Pulmonary artery endothelial cell (primary cell): ENCODE measurements around the gene PFN3. TPM values are rescaled to one million over a fixed set of nuclear protein-coding genes. Genes with fewer than 3 reads are reported as not detected.

Experiments
- DNase-seq: peaks from one replicate; pipeline ENCODE4 v3.0.0-alpha.2; 2011; ENCODE audit warnings: low read depth, low spot score
- total RNA-seq: library from RNA; depleted of rRNA; stranded (reverse); fragments of >200 nt; gene quantifications from 2 replicates; pipeline ENCODE4 v1.2.3, GENCODE V29; 2014

The PFN3 gene
- total RNA-seq, result not detected in 2 replicates

- no peak for DNase-seq
Observed at GRCh38 chr5:177399997-177400868, at the start of gene PFN3. PFN3 (minus strand) TSS chr5:177400661; CDS start chr5:177400576, 85 bp downstream.

DNA sequence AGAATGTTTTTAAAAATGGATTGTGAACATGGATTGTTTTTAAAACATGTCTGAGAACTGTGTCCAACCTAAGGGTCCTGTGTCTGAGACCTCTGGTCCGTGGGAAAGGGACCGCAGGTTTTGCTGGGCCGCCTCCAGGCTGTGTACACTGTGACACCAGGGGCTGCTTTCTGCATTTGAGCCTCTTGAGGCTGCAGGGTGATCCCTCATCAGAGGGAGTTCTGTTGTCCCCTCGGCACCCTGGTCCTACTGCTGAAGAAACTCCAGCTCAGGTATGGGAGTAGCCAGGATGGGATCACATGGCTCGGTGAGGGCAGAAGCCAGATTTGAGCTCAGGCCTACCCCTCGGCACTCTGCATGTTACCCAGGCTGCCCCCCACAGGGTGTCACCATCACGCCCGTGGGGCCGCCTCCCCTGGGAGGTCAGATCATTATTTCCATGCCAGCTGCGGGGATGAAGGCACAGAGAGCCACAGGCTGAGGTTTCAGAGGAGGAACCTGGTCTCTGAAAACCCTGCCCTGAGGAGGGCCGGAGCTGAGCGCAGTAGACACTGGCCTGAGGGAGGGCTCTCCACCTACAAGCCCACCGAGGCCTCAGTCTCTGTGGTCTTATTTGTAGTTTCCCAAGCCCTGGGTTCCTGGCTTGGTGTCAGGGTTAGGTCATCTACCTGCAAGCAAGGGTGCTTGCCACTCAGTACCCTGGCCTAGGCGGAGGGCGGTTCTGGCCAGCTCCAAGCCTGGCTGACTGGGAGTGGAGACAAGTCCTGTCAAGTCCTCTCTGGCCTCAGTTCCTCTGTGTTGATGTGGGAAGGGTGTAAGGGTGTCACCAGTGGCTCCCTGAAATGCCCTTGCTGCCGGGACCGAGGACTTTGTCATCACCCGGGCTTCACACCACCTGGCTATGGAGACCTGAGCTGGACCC is 48.9 kb upstream of the PFN3 start:
- no peak for DNase-seq

DNA sequence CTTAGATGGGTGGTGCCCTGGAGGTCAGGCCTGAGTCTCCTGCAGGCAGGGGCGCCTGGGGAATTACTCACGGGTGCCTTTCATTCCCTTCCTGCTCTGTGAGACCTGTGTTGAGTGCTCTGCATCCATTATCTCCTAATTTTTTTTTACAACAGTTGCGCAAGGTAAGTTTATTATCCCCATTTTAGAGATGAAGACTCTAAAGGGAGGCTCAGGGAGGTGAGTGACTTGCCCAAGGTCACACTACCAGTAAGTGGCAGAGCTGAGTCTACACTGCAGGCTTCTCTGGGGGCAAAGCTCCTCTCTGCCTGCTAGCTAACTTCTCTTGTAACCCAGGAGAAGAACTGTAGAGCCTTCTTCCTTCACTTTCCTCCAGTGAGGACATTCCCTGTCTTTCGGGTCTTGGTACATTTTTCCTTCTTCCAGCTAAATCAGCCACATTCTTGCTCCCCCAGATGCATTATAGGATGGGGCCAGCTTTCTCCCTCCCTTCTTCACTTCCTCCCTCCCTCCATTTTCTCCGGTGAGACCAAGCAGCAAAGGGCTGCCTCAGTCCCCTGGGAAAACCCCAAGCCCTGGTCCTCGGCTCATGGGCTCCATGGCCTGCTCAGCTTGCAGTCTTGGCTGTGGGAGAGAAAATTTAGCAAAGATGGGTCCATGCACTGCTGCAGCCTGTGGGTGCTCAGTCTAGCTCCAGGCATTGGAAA is 47.9 kb upstream of the PFN3 start:
- no peak for DNase-seq

GRCh38 chr5:177447611-177448243 is 47.3 kb upstream of the PFN3 start:
- DNase-seq, result no peak

DNA sequence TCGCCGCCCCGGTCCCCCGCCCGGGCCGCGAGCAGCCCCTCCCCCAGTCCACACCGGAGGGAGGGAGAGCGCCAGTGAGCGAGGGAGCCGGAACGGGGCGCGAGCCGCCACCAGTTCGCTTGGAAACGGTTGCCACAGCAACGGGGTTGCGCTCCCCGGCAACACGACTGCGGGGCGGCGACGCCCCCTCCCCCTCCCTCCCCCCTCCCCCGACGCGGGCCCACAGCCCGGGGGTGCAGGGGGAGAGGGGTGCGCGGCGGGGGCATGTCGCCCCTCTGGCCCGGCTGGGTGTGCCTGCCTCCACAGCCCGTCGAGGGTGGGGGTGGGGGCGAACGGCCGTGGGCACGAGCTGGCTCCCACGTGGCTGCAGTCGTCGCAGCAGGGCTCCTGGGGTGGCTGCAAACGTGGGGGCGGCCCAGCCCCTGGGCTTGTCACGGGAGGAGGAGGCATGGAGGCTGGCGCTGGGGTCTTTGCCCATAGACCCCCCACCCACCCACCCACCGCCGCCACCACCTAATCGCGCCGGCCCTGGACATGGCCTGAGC is 46.7 kb upstream of the PFN3 start:
- no peak for DNase-seq

GRCh38 chr5:177446200-177447065 is 46.0 kb upstream of the PFN3 start, which contains the start of gene PRR7:
PRR7 (plus strand) TSS chr5:177446814; CDS start chr5:177455068, 8,254 bp downstream.
- DNase-seq, result no peak

- no peak for DNase-seq
Observed at GRCh38 chr5:177445917-177446199, 45.4 kb upstream of the PFN3 start.

GRCh38 chr5:177445052-177445916 is 44.8 kb upstream of the PFN3 start:
- no peak for DNase-seq

DNA sequence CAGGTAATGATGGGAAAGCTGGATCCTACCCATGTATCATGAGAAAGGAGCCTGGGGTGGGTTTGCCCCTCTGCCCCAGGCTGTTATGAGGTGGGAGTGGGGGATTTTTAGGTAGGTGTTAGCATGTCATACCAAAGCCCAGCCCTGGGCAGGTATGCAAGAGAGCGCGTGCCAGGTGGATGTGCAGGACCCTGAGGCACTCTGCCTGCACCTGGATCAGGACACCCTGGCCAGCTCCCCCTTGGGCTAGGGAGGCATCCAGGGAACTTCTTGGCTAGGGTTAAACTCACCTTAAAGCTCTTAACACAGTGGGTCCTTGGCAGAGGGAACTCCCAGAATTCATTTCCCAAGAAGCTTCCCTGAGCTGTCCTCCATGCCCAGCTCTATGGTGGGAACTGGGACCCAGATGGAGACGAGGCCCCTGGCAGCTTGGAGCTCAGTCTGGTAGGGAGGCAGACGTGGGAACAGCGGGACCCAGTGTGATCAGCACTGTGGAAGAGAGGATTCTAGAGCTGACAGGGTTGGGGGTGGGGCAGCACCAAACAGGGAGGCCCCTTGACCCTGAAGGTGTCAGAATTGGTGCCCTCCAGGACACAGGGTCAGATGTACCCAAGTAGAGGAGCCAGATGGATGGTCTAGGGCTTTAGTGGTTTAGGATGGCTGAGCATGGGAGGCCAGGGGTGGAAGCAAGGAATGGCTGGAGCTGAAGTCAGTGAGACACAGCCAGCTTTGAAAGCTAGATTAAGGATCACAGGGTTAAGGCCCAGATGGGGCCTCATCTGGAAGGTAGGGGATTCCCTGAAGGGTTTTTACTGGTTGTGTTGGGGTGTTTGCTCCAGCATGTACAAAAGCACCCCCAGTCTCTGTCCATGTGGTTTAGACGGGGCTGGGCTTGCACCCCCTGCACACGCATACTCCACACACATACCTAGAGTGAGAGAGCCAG is 43.9 kb upstream of the PFN3 start:
- DNase-seq, result no peak

DNA sequence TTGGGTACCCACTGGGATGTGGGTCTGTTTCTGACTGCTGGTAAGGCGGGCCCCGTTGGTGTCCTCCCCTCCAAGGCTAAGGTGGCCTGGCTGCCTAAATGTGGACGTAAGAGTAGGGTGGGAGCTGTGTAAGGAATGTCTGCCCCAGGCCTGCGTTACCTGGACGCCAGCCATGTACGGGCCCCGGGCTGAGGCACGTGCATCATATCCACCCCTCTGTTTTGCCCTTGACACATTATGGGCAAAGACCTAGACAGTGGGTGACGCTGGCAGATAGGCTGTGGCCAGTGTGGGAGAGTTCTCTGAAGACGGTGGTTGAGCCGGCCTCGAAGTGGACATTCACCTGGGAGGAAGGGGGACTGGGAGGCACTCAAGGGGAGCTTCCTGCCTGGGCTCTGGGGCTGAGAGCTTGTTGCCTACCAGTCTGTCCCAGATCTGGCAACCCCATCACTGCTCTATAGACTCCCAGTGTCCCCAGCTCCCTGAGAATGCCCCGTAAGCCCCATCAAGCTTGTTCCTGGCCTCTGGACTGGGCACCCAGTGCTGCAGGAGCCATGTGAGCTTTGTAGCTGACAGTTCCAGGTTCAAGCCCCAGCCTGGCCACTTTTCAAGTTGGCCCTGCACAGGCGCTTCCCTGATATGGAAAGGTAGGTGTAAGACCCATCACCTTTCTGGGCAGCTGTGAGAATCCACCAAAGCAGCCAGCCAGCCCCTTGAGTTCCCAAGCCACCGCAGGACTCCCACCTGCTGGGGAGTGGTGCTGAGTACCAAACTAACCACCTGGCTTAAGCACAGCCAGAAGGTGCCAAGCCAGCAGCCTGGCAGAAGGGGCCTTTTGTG is 42.9 kb upstream of the PFN3 start:
- no peak for DNase-seq

DNA sequence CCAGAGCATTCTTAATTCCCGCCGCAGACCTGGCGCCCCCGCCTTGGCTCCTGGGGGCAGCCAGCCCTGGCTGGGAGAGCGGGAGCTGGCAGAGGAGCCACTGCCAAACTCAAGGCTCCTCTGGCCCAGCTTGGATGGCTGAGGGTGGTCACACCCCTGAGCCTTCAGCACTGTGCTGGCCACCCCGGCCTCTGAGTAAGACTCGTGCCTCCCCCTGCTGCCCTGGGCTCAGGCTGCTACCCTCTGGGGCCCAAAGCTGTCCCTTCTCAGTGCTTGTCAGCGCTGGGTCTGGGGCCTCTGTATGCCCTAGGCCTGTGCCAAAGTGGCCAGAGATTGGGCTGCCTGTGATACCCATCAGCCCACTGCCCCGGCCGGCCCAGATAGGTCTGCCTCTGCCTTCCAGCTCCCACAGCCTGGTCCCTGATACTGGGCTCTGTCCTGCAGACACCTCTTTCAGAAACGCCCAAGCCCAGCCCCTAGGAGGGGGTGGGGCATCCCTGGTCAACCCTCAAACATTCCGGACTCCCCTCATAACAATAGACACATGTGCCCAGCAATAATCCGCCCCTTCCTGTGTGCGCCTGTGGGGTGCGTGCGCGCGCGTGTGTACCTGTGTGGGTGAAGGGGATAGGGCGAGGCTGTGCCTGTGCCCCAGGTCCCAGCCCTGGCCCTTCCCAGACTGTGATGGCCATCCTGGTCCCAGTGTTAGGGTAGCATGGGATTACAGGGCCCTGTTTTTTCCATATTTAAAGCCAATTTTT is 41.8 kb upstream of the PFN3 start:
- DNase-seq, result no peak

GRCh38 chr5:177440990-177441780 is 40.7 kb upstream of the PFN3 start:
- DNase-seq, result no peak

- no peak for DNase-seq
Observed at GRCh38 chr5:177440211-177440989, 39.9 kb upstream of the PFN3 start.

- no peak for DNase-seq
Observed at GRCh38 chr5:177439518-177440053, 39.1 kb upstream of the PFN3 start.
